Coronary artery (tissue), 2 donors: ENCODE results near the gene LYG2.
"Not testable (repeated sequence)": the region's sequence is repeated elsewhere in the genome, so short reads cannot be mapped to it uniquely, and the experiment has no call there.

ENCODE experiments used
- DNase-seq: peaks from one replicate; pipeline ENCODE4 v3.0.0-alpha.2; 2017; ENCODE audit warnings: low spot score
- H3K27ac ChIP-seq, 2 donors: fragments of 200-600 bp; sonication (generic); one replicate each; pipeline ENCODE4 v1.5.1; 2016 to 2019
- H3K4me3 ChIP-seq: fragments of 200-600 bp; sonication (generic); 2 replicates; pipeline ENCODE4 v1.5.1; 2016; ENCODE audit warnings: mild to moderate bottlenecking, moderate library complexity
- CTCF ChIP-seq: fragments of 200-600 bp; sonication (generic); IDR thresholded peaks from one replicate; pipeline ENCODE4 v1.5.1; 2019; ENCODE audit warnings: antibody characterized with exemption

The LYG2 gene

DNA sequence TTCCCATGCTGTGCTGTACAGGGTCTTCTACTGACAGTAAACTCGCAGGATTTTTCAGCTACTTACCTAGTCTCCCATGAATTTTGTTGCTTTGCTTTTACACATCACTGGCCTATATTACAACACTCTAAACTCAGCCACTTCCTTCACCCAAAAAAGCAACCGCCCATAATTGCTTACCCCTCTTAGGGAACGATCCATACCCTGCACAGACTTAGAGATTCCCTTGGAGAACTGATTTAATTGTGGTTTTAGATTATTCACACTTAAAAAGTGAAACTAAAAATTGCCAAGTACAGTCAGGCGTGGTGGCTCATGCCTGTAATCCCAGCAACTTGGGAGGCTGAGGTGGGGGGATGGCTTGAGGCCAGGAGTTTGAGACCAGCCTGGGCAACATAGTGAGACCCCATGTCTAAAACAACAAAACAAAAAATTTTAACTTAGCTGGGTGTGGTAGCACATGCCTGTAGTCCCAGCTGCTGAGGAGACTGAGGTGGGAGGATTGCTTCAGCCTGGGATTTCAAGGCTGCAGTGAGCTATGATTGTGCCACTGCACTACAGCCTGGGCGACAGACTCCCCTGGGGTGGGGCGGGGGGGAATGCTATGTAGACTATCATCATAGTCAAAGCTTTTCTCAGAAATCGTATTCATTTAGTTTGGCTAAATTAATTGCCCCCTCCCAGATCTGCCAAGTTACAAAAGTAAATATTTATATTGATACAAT, 55.2 kb downstream of the LYG2 start:
- H3K4me3 ChIP-seq = no peak overlapping the region
- DNase-seq = no peak
- TF ChIP-seq CTCF = no peak
- no peak overlapping the region for H3K27ac ChIP-seq

GRCh38 chr2:99198103-99198841, 57.2 kb downstream of the LYG2 start:
- TF ChIP-seq CTCF = no peak
- H3K4me3 ChIP-seq = no peak overlapping the region
- H3K27ac ChIP-seq = no peak overlapping the region
- no peak for DNase-seq

- DNase-seq, H3K4me3 ChIP-seq, H3K27ac ChIP-seq: not testable (repeated sequence)
Measured at GRCh38 chr2:99192364-99192763, 63.1 kb downstream of the LYG2 start.
